ENCODE data around the gene SPR. TPM values are rescaled to one million over a fixed set of nuclear protein-coding genes. Genes with fewer than 3 reads are reported as not detected.

The SPR gene
- total and polyA plus RNA-seq, 9 of the 15 experiments (the other 6 are each of a cell fraction or from before 2014, with no cell fraction given) = 7.7 to 38.3 (median 26.3) TPM

- POLR2A ChIA-PET = no interaction called here
- CTCF ChIA-PET (ENCODE audit: low intra/inter-chr PET ratio) = no interaction called here
- Histone ChIP-seq H3K27me3 (ENCODE audit: control insufficient read depth in 2 of 2, insufficient read depth in 2 of 2, low read length in 2 of 2) (peaks cover 48 to 84% of the 10 kb centered on the region in 2 experiments), H3K4me3 (no peak overlapping the region), H3K36me3 (ENCODE audit: control insufficient read depth, insufficient read depth, low read length) (no peaks in the 10 kb centered on the region), H2AFZ (ENCODE audit: low read depth, low read length) (no peak overlapping the region), H3K27ac (ENCODE audit: extremely low read depth, low read depth, low read length) (no peak overlapping the region), H3K4me2 (ENCODE audit: insufficient read depth, low read length) (no peak overlapping the region), H3K9me1 (ENCODE audit: control insufficient read depth, insufficient read depth, low read length) (no peaks in the 10 kb centered on the region), H3K4me1 (replicated peaks in 1 of 2; ENCODE audit: control insufficient read depth in 2 of 2, insufficient read depth in 2 of 2, low read length in 2 of 2) (peaks cover 0 to 11% of the 10 kb centered on the region in 2 experiments; a peak in 1 of 5 replicates), H4K20me1 (replicated peaks; ENCODE audit: control insufficient read depth, insufficient read depth, low read length) (peaks cover 23% of the 10 kb centered on the region), H3K79me2 (ENCODE audit: control insufficient read depth, insufficient read depth, low read length) (no peaks in the 10 kb centered on the region), H3K9me3 (replicated peaks; ENCODE audit: control insufficient read depth, insufficient read depth, low read depth, low read length) (no peaks in the 10 kb centered on the region), H3K9ac (ENCODE audit: insufficient read depth in 1 of 2, low read depth in 2 of 2, low read length in 2 of 2) (no peak overlapping the region)
- TF ChIP-seq THAP12 (CRISPR knock-in tag; IDR thresholded peaks at IDR 0.05) = no peak
- TF ChIP-seq ZBTB40 (IDR thresholded peaks at IDR 0.05) = 0 out of 2 replicates have a peak, but pooled peaks have one; percentile 61
- no peak for TF ChIP-seq ZBTB40 (CRISPR knock-in tag; IDR thresholded peaks at IDR 0.05)
- no peak for TF ChIP-seq BACH1 (tag; IDR thresholded peaks at IDR 0.05)
- TF ChIP-seq RBM25 (IDR thresholded peaks at IDR 0.05; ENCODE audit: low read depth, low read length, severe bottlenecking) = no peak
- TF ChIP-seq ZNF232 (CRISPR knock-in tag; IDR thresholded peaks at IDR 0.05) = no peak
- no peak for TF ChIP-seq ZNF3 (CRISPR knock-in tag; IDR thresholded peaks at IDR 0.05)
- TF ChIP-seq NR3C1 (CRISPR knock-in tag; IDR thresholded peaks at IDR 0.05) = no peak
- no peak for DNase-seq (ENCODE audit: extremely low read depth in 1 of 4, low spot score in 3 of 4)
- WGBS (ENCODE audit: insufficient coverage, low coverage, missing lambda C conversion rate) = 2% methylated on average over 8 of the region's 8 CpGs
- in situ Hi-C loops (cut with MboI) = no loop called here
- ATAC-seq = no peak
- intact Hi-C loops (cut with micrococcal nuclease) = no loop called here
- no TSS peak for BruUV-seq (replicated peaks)
- no peak for FAIRE-seq
Measured at GRCh38 chr2:72927619-72928550, 40.7 kb downstream of the SPR start.

All from K562 (cell line).